ENCODE measurements around the gene CREB1. TPM values are rescaled to one million over a fixed set of nuclear protein-coding genes. Genes with fewer than 3 reads are reported as not detected.

Gene CREB1
- total and polyA plus RNA-seq, 12 donors: 4.6 to 62.2 (median 45.7) TPM

DNA sequence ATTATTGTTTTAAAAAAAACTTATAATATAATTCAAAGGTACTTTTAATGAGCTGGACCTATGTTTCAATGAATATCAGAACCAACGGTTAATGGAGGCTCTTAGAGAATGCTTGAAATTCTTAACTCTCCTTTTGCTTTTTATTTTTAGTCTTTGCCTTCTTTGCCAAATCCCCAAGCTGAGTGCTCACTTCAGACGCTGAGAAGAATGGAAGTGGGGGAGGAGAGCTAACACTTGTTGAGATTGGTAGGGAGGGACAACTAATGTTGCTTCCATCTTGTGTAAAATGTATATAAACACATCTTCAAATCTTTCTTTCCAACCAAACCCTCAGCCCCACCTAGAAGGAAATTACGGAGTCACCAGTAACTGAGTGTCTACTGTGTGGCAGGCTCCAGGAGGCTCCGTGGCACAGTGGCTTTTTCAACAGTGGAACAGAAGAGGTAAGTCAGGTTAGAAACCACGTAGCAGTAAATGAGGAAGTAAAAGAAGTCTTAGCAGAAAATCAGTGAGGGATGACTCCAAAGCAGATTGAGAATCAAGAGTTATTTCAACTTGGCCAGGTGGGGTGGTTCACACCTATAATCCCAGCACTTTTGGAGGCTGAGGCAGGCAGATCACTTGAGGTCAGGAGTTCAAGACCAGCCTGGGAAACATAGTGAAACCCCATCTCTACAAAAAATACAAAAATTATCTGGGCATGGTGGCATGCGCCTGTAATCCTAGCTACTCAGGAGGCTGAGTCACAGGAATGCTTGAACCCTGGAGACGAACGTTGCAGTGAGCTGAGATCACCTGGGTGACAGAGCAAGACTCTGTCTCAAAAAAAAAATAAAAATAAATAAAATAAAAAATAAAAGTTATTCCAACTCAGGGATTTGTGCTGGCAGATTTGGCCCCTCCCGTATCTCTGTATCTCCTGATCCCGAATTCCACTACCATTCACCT is 45.0 kb upstream of the CREB1 start:
- Histone ChIP-seq H3K4me1 (peaks cover 0 to 56% (median 14%) of the 10 kb centered on the region in 9 donors), H3K9me3 (no peaks in the 10 kb centered on the region), H3K27ac (peak overlapping the region; percentile 20 to 83 (median 68)), H3K4me3 (no peak overlapping the region), H3K36me3 (no peaks in the 10 kb centered on the region), H3K27me3 (no peaks in the 10 kb centered on the region)
- ATAC-seq (peak; percentile 43 to 63 (median 52)), DNase-seq (no peak)
- no peak for TF ChIP-seq CTCF (IDR thresholded peaks at IDR 0.05)
- intact Hi-C loops (cut with DNase I): loop anchor here in 1 of 10 donors (5.0 kb wide), 1 partner anchor 48 kb away; no protein-coding TSS in a partner anchor
- WGBS, 2 donors: 60 to 66% methylated on average over 10 of the region's 10 CpGs

DNA sequence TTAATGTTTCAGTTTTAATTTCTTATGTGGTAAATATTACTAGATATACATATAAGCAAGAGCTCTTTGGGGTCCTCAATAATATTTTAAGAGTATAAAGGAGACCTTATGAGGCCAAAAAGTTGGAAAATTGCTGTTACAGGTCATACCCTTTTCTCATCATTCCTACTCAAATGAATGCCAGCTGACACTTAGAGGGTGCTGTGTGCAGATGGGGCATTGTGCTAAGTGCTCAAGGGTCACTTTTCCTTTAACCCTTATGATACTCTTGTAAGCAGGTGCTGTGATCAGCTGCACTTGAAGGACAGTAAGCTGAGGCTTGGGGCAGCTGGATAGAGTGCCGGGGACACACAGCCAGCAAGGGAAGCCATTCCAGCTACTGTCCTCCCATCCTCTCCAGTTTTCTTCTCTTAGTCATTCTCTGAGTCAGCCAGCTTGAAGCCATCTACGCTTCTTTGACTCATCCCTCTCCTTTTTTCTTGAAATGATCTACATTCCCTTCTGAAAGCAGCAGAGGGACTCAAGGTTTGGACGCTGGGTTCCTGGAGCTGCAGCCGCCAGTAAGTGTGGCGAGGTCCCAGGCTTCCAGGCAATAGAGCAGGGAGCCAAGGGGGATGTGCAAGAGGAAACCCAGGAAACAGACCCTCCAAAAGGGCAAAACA is 42.0 kb upstream of the CREB1 start:
- Histone ChIP-seq H3K4me3 (no peak overlapping the region), H3K9me3 (no peaks in the 10 kb centered on the region), H3K27ac (peak overlapping the region in 5 of 10 donors; percentile 27 to 56 (median 37)), H3K36me3 (no peaks in the 10 kb centered on the region), H3K27me3 (no peaks in the 10 kb centered on the region), H3K4me1 (peaks cover 0 to 40% (median 9%) of the 10 kb centered on the region in 9 donors)
- WGBS, 2 donors: 78% methylated on average over 5 of the region's 5 CpGs
- no peak for DNase-seq
- peak in 1 of 8 donors; percentile 22 for ATAC-seq
- intact Hi-C loops (cut with DNase I): no loop called here
- TF ChIP-seq CTCF (IDR thresholded peaks at IDR 0.05): no peak

DNA sequence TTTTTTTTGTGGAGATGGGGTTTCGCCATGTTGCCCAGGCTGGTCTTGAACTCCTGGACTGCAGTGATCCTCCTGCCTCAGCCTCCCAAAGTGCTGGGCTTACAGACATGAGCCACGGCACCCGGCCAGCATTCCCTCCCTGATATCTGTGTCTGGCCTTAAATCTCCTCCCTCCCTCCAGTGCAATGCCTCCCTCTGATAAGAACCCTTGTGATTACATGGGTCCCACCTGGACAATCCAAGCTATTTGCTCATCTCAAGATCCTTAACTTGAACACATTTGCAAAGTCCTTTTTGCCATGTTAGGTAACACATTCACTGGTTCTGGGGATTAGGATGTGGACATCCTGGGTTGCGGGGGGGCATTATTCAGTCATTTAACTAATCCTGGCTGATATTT is 40.5 kb upstream of the CREB1 start:
- H3K27ac ChIP-seq: peak overlapping the region in 5 of 10 donors; percentile 27 to 56 (median 35)
- ATAC-seq (no peak), DNase-seq (no peak)
- peaks cover 0 to 31% (median 3%) of the 10 kb centered on the region in 9 donors for H3K4me1 ChIP-seq
- H3K36me3 ChIP-seq: no peaks in the 10 kb centered on the region
- intact Hi-C loops (cut with DNase I): no loop called here
- no peak for TF ChIP-seq CTCF (IDR thresholded peaks at IDR 0.05)
- 93 to 97% methylated on average over 4 of the region's 4 CpGs for WGBS, 2 donors
- no peaks in the 10 kb centered on the region for H3K27me3 ChIP-seq
- H3K9me3 ChIP-seq: no peaks in the 10 kb centered on the region
- no peak overlapping the region for H3K4me3 ChIP-seq

GRCh38 chr2:207490441-207490840 is 39.3 kb upstream of the CREB1 start:
- no peak for ATAC-seq
- Histone ChIP-seq H3K4me1 (peaks cover 0 to 26% (median 3%) of the 10 kb centered on the region in 9 donors), H3K27me3 (no peaks in the 10 kb centered on the region), H3K27ac (peak overlapping the region in 6 of 10 donors; percentile 53 to 86 (median 70)), H3K36me3 (no peaks in the 10 kb centered on the region), H3K4me3 (no peak overlapping the region), H3K9me3 (no peaks in the 10 kb centered on the region)
- TF ChIP-seq CTCF (IDR thresholded peaks at IDR 0.05): no peak
- DNase-seq: no peak
- WGBS, 2 donors: 75 to 85% methylated on average over 3 of the region's 3 CpGs
- intact Hi-C loops (cut with DNase I): no loop called here
